Mesendoderm (in vitro differentiated cells): ENCODE results near the gene SYT2.
"Not testable (repeated sequence)": the region's sequence is repeated elsewhere in the genome, so short reads cannot be mapped to it uniquely, and the experiment has no call there.

Source experiments
- DNase-seq: peaks from one replicate; pipeline ENCODE4 v3.0.0; 2013
- H2AK5ac ChIP-seq: 2 replicates; pipeline ENCODE4 v1.6.1; 2013; ENCODE audit warnings: low read length, inconsistent platforms
- H2BK120ac ChIP-seq: 2 replicates; pipeline ENCODE4 v1.6.1; 2013; ENCODE audit warnings: low read depth, mild to moderate bottlenecking, low read length, moderate library complexity, mixed read lengths
- H2BK15ac ChIP-seq: replicated peaks from 2 replicates; pipeline ENCODE4 v1.6.1; 2013; ENCODE audit warnings: low read depth, mild to moderate bottlenecking, moderate library complexity
- H2BK5ac ChIP-seq: 2 replicates; pipeline ENCODE4 v1.6.1; 2013; ENCODE audit warnings: low read length, inconsistent platforms
- H3K18ac ChIP-seq: 2 replicates; pipeline ENCODE4 v1.6.1; 2013; ENCODE audit warnings: mild to moderate bottlenecking, low read length, mixed read lengths
- H3K23ac ChIP-seq: one replicate; pipeline ENCODE4 v1.6.1; 2013; ENCODE audit warnings: low read length
- H3K27ac ChIP-seq: 2 replicates; pipeline ENCODE4 v1.5.1; 2013; ENCODE audit warnings: low read depth, mild to moderate bottlenecking, inconsistent platforms, low read length, moderate library complexity
- H3K27me3 ChIP-seq: 2 replicates; pipeline ENCODE4 v1.6.1; 2013; ENCODE audit warnings: low read length, control low read depth, mild to moderate bottlenecking, inconsistent platforms; ENCODE audit not compliant: insufficient read depth, poor library complexity
- H3K36me3 ChIP-seq: 2 replicates; pipeline ENCODE4 v1.6.1; 2013; ENCODE audit warnings: low read length, inconsistent platforms; ENCODE audit not compliant: control insufficient read depth, insufficient read depth
- H3K4ac ChIP-seq: one replicate; pipeline ENCODE4 v1.6.1; 2013; ENCODE audit warnings: low read depth, mild to moderate bottlenecking, low read length, moderate library complexity
- H3K4me1 ChIP-seq: 2 replicates; pipeline ENCODE4 v1.6.1; 2013; ENCODE audit warnings: low read depth, low read length, inconsistent platforms; ENCODE audit not compliant: control insufficient read depth
- H3K4me2 ChIP-seq: 2 replicates; pipeline ENCODE4 v1.6.1; 2013; ENCODE audit warnings: low read length
- H3K4me3 ChIP-seq: 2 replicates; pipeline ENCODE4 v1.5.1; 2013; ENCODE audit warnings: mild to moderate bottlenecking, low read length
- H3K56ac ChIP-seq: one replicate; pipeline ENCODE4 v1.6.1; 2013; ENCODE audit warnings: low read length
- H3K79me1 ChIP-seq: 2 replicates; pipeline ENCODE4 v1.6.1; 2013; ENCODE audit warnings: low read length, inconsistent platforms
- H3K79me2 ChIP-seq: 2 replicates; pipeline ENCODE4 v1.6.1; 2013; ENCODE audit warnings: mild to moderate bottlenecking, low read length; ENCODE audit not compliant: control insufficient read depth, insufficient read depth
- H3K9ac ChIP-seq: 2 replicates; pipeline ENCODE4 v1.6.1; 2013; ENCODE audit warnings: low read length, inconsistent platforms
- H4K5ac ChIP-seq: one replicate; pipeline ENCODE4 v1.6.1; 2013; ENCODE audit warnings: low read length
- H4K8ac ChIP-seq: one replicate; pipeline ENCODE4 v1.6.1; 2013; ENCODE audit warnings: low read depth, mild to moderate bottlenecking, control low read depth, low read length, moderate library complexity
- WGBS: extraction: QIAGEN DNeasy Blood & Tissue Kit; methylation state at CpG from one replicate; pipeline ENCODE4 v1.1.7; 2013; ENCODE audit warnings: low lambda C conversion rate, missing lambda C conversion rate; ENCODE audit not compliant: insufficient coverage; ENCODE audit errors: extremely low coverage; 5-methylcytosine and 5-hydroxymethylcytosine counted together

SYT2 gene

GRCh38 chr1:202624088-202624780 lies 86.0 kb downstream of the SYT2 start:
- H3K23ac ChIP-seq = no peak overlapping the region
- no peaks in the 10 kb centered on the region for H3K79me2 ChIP-seq
- peaks cover 3% of the 10 kb centered on the region for H3K4me1 ChIP-seq
- H3K56ac ChIP-seq = no peak overlapping the region
- no peaks in the 10 kb centered on the region for H3K79me1 ChIP-seq
- no peak overlapping the region for H2AK5ac ChIP-seq
- H3K4ac ChIP-seq = no peak overlapping the region
- H2BK15ac ChIP-seq = no peak overlapping the region
- no peak overlapping the region for H4K8ac ChIP-seq
- no peak overlapping the region for H3K18ac ChIP-seq
- no peak overlapping the region for H2BK120ac ChIP-seq
- H3K4me2 ChIP-seq = no peak overlapping the region
- no peaks in the 10 kb centered on the region for H3K27me3 ChIP-seq
- H2BK5ac ChIP-seq = no peak overlapping the region
- H3K4me3 ChIP-seq = no peak overlapping the region
- no peak for DNase-seq
- no peak overlapping the region for H3K9ac ChIP-seq
- WGBS = 100% methylated on average over 5 of the region's 7 CpGs
- no peak overlapping the region for H3K27ac ChIP-seq
- no peak overlapping the region for H4K5ac ChIP-seq
- no peaks in the 10 kb centered on the region for H3K36me3 ChIP-seq

- H3K4me1 ChIP-seq, DNase-seq, H3K4me2 ChIP-seq, H3K18ac ChIP-seq, H3K79me1 ChIP-seq, H3K9ac ChIP-seq, H3K27ac ChIP-seq, H3K4ac ChIP-seq, H4K5ac ChIP-seq, H3K4me3 ChIP-seq, H2BK15ac ChIP-seq, H4K8ac ChIP-seq, H3K36me3 ChIP-seq, H2AK5ac ChIP-seq, H3K23ac ChIP-seq, H2BK120ac ChIP-seq, H2BK5ac ChIP-seq, H3K27me3 ChIP-seq, H3K56ac ChIP-seq, H3K79me2 ChIP-seq: not testable (repeated sequence)
- WGBS = no CpG with 5 or more reads among the region's 12 CpGs
Observed at GRCh38 chr1:202623476-202623875, 86.8 kb downstream of the SYT2 start.

GRCh38 chr1:202623075-202623474 lies 87.2 kb downstream of the SYT2 start:
- no peak overlapping the region for H3K56ac ChIP-seq
- H3K27me3 ChIP-seq = no peaks in the 10 kb centered on the region
- no CpG with 5 or more reads among the region's 7 CpGs for WGBS
- peaks cover 7% of the 10 kb centered on the region for H3K4me1 ChIP-seq
- H3K4me2 ChIP-seq = no peak overlapping the region
- DNase-seq = no peak
- H2BK15ac ChIP-seq = no peak overlapping the region
- H3K79me2 ChIP-seq = no peaks in the 10 kb centered on the region
- H3K79me1 ChIP-seq = no peaks in the 10 kb centered on the region
- H3K36me3 ChIP-seq = no peaks in the 10 kb centered on the region
- H2BK5ac ChIP-seq = no peak overlapping the region
- H3K27ac ChIP-seq = no peak overlapping the region
- H3K4ac ChIP-seq = no peak overlapping the region
- H4K5ac ChIP-seq = no peak overlapping the region
- no peak overlapping the region for H2BK120ac ChIP-seq
- H3K4me3 ChIP-seq = no peak overlapping the region
- H3K18ac ChIP-seq = no peak overlapping the region
- H4K8ac ChIP-seq = no peak overlapping the region
- H2AK5ac ChIP-seq = no peak overlapping the region
- no peak overlapping the region for H3K9ac ChIP-seq
- no peak overlapping the region for H3K23ac ChIP-seq

- H3K9ac ChIP-seq = no peak overlapping the region
- DNase-seq = no peak
- H3K36me3 ChIP-seq = no peaks in the 10 kb centered on the region
- no peak overlapping the region for H3K27ac ChIP-seq
- H3K56ac ChIP-seq = no peak overlapping the region
- H4K8ac ChIP-seq = no peak overlapping the region
- no peaks in the 10 kb centered on the region for H3K27me3 ChIP-seq
- H2BK5ac ChIP-seq = no peak overlapping the region
- no peak overlapping the region for H3K4me2 ChIP-seq
- H3K4ac ChIP-seq = no peak overlapping the region
- H2AK5ac ChIP-seq = no peak overlapping the region
- no peak overlapping the region for H3K4me3 ChIP-seq
- H2BK120ac ChIP-seq = no peak overlapping the region
- no peak overlapping the region for H3K23ac ChIP-seq
- WGBS = no CpG with 5 or more reads among the region's 8 CpGs
- no peaks in the 10 kb centered on the region for H3K79me2 ChIP-seq
- no peak overlapping the region for H3K18ac ChIP-seq
- H3K4me1 ChIP-seq = peaks cover 6% of the 10 kb centered on the region
- H2BK15ac ChIP-seq = no peak overlapping the region
- no peak overlapping the region for H4K5ac ChIP-seq
- no peaks in the 10 kb centered on the region for H3K79me1 ChIP-seq
Observed at GRCh38 chr1:202622388-202622787, 87.9 kb downstream of the SYT2 start.

GRCh38 chr1:202621446-202621845 lies 88.8 kb downstream of the SYT2 start:
- Histone ChIP-seq H3K9ac (no peak overlapping the region), H2AK5ac (no peak overlapping the region), H3K4ac (no peak overlapping the region), H3K4me1 (peaks cover 4% of the 10 kb centered on the region), H2BK5ac (no peak overlapping the region), H2BK15ac (no peak overlapping the region), H3K27ac (no peak overlapping the region), H3K36me3 (no peaks in the 10 kb centered on the region), H3K79me1 (no peaks in the 10 kb centered on the region), H3K4me3 (no peak overlapping the region), H3K23ac (no peak overlapping the region), H3K4me2 (no peak overlapping the region), H3K56ac (no peak overlapping the region), H4K5ac (no peak overlapping the region), H3K79me2 (no peaks in the 10 kb centered on the region), H3K27me3 (no peaks in the 10 kb centered on the region), H2BK120ac (no peak overlapping the region), H3K18ac (no peak overlapping the region), H4K8ac (no peak overlapping the region)
- no peak for DNase-seq
- no CpG with 5 or more reads among the region's 3 CpGs for WGBS

GRCh38 chr1:202620036-202620435 lies 90.2 kb downstream of the SYT2 start:
- not testable (repeated sequence) for H3K79me2 ChIP-seq, H3K36me3 ChIP-seq, H3K23ac ChIP-seq, H3K79me1 ChIP-seq, H3K4ac ChIP-seq, H3K56ac ChIP-seq, H4K8ac ChIP-seq, H2BK15ac ChIP-seq, H2AK5ac ChIP-seq, H3K27ac ChIP-seq, DNase-seq, H2BK120ac ChIP-seq, H3K27me3 ChIP-seq, H4K5ac ChIP-seq, H3K9ac ChIP-seq, H3K4me1 ChIP-seq, H2BK5ac ChIP-seq, H3K18ac ChIP-seq, H3K4me2 ChIP-seq, H3K4me3 ChIP-seq
- WGBS = no CpG with 5 or more reads among the region's 2 CpGs
